K562 (cell line): ENCODE data around the gene HTR3E. TPM values are rescaled to one million over a fixed set of nuclear protein-coding genes. Genes with fewer than 3 reads are reported as not detected.

Experiments used
- ADNP ChIP-seq: fragments of 200-800 bp; sonication (Bioruptor generic); IDR thresholded peaks from 2 replicates; pipeline ENCODE4 v1.6.1; 2016; ENCODE audit warnings: missing genetic modification characterization, missing compliant biosample characterization
- BRD4 ChIP-seq: fragments of 200-600 bp; sonication (generic); IDR thresholded peaks from 2 replicates; pipeline ENCODE4 v1.6.1; 2017; ENCODE audit warnings: inconsistent platforms
- DACH1 ChIP-seq: fragments of 450-650 bp; IDR thresholded peaks from 2 replicates; pipeline ENCODE4 v1.6.1; 2018; ENCODE audit not compliant: partially characterized antibody
- GABPA ChIP-seq: fragments of 200-800 bp; sonication (Bioruptor generic); conservative IDR thresholded peaks from 2 replicates; pipeline ENCODE4 v1.6.1; 2016; ENCODE audit warnings: low read depth, missing genetic modification characterization, missing compliant biosample characterization
- ILF3 ChIP-seq: fragments of 450-650 bp; IDR thresholded peaks from 2 replicates; pipeline ENCODE4 v1.6.1; 2018; ENCODE audit warnings: antibody characterized with exemption, mild to moderate bottlenecking, moderate library complexity, borderline replicate concordance
- MTA1 ChIP-seq: fragments of 450-650 bp; IDR thresholded peaks from 2 replicates; pipeline ENCODE4 v1.6.1; 2017; ENCODE audit warnings: borderline replicate concordance
- PHB ChIP-seq: fragments of 250-450 bp; sonication (Bioruptor Pico); IDR thresholded peaks from 2 replicates; pipeline ENCODE4 v1.5.0; 2021
- POU5F1 ChIP-seq: fragments of 150-350 bp; IDR thresholded peaks from 2 replicates; pipeline ENCODE4 v1.6.1; 2014; ENCODE audit warnings: borderline replicate concordance, low read length, low read depth, mild to moderate bottlenecking; ENCODE audit not compliant: partially characterized antibody
- SMARCA4 ChIP-seq: fragments of 450-650 bp; IDR thresholded peaks from 2 replicates; pipeline ENCODE4 v1.6.1; 2016
- STAT5A ChIP-seq: IDR thresholded peaks from 2 replicates; pipeline ENCODE4 v1.6.1; 2012; ENCODE audit warnings: low read length, inconsistent platforms, borderline replicate concordance
- STAT5B ChIP-seq: fragments of 250-450 bp; sonication (Bioruptor Pico); IDR thresholded peaks from 2 replicates; pipeline ENCODE4 v1.8.0; 2021; ENCODE audit warnings: mild to moderate bottlenecking, inconsistent platforms
- TCF15 ChIP-seq: fragments of 250-450 bp; sonication (Bioruptor Pico); IDR thresholded peaks from 2 replicates; pipeline ENCODE4 v1.8.0; 2022; ENCODE audit warnings: moderate library complexity, mild to moderate bottlenecking, inconsistent platforms
- TSC22D4 ChIP-seq: fragments of 450-650 bp; IDR thresholded peaks from 2 replicates; pipeline ENCODE4 v1.6.1; 2016; ENCODE audit warnings: missing genetic modification characterization, missing biosample characterization, control low read depth
- XRCC3 ChIP-seq: fragments of 450-650 bp; IDR thresholded peaks from 2 replicates; pipeline ENCODE4 v1.6.1; 2017; ENCODE audit warnings: mild to moderate bottlenecking, moderate library complexity
- ZBTB7A ChIP-seq: IDR thresholded peaks from 2 replicates; pipeline ENCODE4 v1.6.1; 2011; ENCODE audit warnings: low read depth, mild to moderate bottlenecking, low read length, moderate library complexity, borderline replicate concordance; ENCODE audit not compliant: control insufficient read depth
- ZFP1 ChIP-seq: fragments of 450-650 bp; formaldehyde crosslinking; IDR thresholded peaks from 2 replicates; pipeline ENCODE4 v1.4.0; 2020; ENCODE audit warnings: mild to moderate bottlenecking, mixed read lengths
- ZNF12 ChIP-seq: sonication (generic); formaldehyde crosslinking; IDR thresholded peaks from 2 replicates; pipeline ENCODE4 v1.4.0; 2020; ENCODE audit warnings: mild to moderate bottlenecking, missing genetic modification reagents
- ZNF224 ChIP-seq: sonication (generic); formaldehyde crosslinking; IDR thresholded peaks from 2 replicates; pipeline ENCODE4 v1.8.0; 2022; ENCODE audit warnings: mild to moderate bottlenecking, missing genetic modification reagents
- ZNF766 ChIP-seq: fragments of 200-800 bp; sonication (Bioruptor generic); conservative IDR thresholded peaks from 2 replicates; pipeline ENCODE4 v1.6.1; 2016; ENCODE audit warnings: missing genetic modification characterization, missing compliant biosample characterization
- ZSCAN29 ChIP-seq: fragments of 450-650 bp; IDR thresholded peaks from 2 replicates; pipeline ENCODE4 v1.6.1; 2017
- polyA plus RNA-seq, 8 experiments: library from polyadenylated mRNA; depleted of rRNA in 4 of 8; stranded (reverse) in 5 of 8; unstranded in 3 of 8; fragments of >200 nt; fragmentation: Nextera tagmentation in 2 of 8; fragmentation: Illumina TruSeq in 1 of 8; extraction: Ambion mirVana in 2 of 8; extraction: Trizol in 1 of 8; gene quantifications; 2 replicates each; pipeline versions ENCODE4 v1.2.1 to v1.2.3, GENCODE V29; 2011 to 2014; ENCODE audit warnings: inconsistent platforms in 1 of 8, missing spikeins in 1 of 8
- total RNA-seq, 7 experiments: library from RNA; depleted of rRNA in 6 of 7; stranded (reverse); fragments of >200 nt in 6 of 7; fragmentation: Illumina TruSeq in 2 of 7; extraction: Trizol in 2 of 7; gene quantifications; 2 replicates each; pipeline versions ENCODE4 v1.2.1 to v1.2.3, GENCODE V29; 2011 to 2021; ENCODE audit warnings: low replicate concordance in 1 of 7
- TF ChIP-seq, protein P1 (sequence below): sonication (generic); formaldehyde crosslinking; IDR thresholded peaks from 2 replicates; pipeline ENCODE4 v1.8.0; 2023; ENCODE audit warnings: missing genetic modification reagents, mild to moderate bottlenecking, borderline replicate concordance
- TF ChIP-seq, protein P2 (sequence below): sonication (generic); formaldehyde crosslinking; IDR thresholded peaks from 2 replicates; pipeline ENCODE4 v1.8.0; 2023; ENCODE audit warnings: mild to moderate bottlenecking, missing genetic modification reagents

The HTR3E gene
- total and polyA plus RNA-seq, 9 of the 15 experiments (the other 6 are each of a cell fraction or from before 2014, with no cell fraction given), result not detected

DNA sequence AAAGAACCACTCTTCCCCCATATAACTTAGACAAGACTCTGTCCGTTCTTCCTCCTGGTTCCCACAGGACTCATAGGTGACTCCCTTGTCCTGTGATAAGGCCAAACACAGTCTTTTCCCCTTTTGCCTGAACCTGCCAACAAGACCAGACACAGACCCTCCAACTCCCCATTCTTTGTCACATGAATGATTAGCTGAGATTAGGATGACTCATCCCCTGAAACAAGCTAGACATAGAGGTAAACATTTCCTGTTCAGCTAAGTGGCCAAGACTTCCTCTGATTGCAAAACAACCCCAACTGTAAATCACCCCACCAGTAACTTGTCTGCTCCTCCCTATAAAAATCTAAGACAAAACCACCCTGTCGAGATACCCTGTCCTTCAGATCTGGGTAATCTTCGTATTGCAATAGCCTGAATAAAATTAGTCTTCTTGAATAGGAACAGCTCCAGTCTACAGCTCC lies 11.4 kb upstream of the HTR3E start (continued):
- no peak for TF ChIP-seq XRCC3
- TF ChIP-seq STAT5B (CRISPR knock-in tag), result no peak
- TF ChIP-seq TCF15 (CRISPR knock-in tag), result no peak
- no peak for TF ChIP-seq ZNF224 (CRISPR knock-in tag)
- no peak for TF ChIP-seq ILF3
- TF ChIP-seq ZBTB7A, result no peak
- TF ChIP-seq ZNF12, result no peak
- TF ChIP-seq SMARCA4, result peak; percentile 88; the same call in 1 of the 2 replicates
- TF ChIP-seq TSC22D4, result no peak
- TF ChIP-seq POU5F1, result no peak
- no peak for TF ChIP-seq BRD4
- no peak for TF ChIP-seq ZFP1 (CRISPR knock-in tag)
- TF ChIP-seq MTA1, result peak; percentile 57; the same call in 1 of the 2 replicates
- TF ChIP-seq DACH1, result peak; percentile 25
- TF ChIP-seq, protein P1, sequence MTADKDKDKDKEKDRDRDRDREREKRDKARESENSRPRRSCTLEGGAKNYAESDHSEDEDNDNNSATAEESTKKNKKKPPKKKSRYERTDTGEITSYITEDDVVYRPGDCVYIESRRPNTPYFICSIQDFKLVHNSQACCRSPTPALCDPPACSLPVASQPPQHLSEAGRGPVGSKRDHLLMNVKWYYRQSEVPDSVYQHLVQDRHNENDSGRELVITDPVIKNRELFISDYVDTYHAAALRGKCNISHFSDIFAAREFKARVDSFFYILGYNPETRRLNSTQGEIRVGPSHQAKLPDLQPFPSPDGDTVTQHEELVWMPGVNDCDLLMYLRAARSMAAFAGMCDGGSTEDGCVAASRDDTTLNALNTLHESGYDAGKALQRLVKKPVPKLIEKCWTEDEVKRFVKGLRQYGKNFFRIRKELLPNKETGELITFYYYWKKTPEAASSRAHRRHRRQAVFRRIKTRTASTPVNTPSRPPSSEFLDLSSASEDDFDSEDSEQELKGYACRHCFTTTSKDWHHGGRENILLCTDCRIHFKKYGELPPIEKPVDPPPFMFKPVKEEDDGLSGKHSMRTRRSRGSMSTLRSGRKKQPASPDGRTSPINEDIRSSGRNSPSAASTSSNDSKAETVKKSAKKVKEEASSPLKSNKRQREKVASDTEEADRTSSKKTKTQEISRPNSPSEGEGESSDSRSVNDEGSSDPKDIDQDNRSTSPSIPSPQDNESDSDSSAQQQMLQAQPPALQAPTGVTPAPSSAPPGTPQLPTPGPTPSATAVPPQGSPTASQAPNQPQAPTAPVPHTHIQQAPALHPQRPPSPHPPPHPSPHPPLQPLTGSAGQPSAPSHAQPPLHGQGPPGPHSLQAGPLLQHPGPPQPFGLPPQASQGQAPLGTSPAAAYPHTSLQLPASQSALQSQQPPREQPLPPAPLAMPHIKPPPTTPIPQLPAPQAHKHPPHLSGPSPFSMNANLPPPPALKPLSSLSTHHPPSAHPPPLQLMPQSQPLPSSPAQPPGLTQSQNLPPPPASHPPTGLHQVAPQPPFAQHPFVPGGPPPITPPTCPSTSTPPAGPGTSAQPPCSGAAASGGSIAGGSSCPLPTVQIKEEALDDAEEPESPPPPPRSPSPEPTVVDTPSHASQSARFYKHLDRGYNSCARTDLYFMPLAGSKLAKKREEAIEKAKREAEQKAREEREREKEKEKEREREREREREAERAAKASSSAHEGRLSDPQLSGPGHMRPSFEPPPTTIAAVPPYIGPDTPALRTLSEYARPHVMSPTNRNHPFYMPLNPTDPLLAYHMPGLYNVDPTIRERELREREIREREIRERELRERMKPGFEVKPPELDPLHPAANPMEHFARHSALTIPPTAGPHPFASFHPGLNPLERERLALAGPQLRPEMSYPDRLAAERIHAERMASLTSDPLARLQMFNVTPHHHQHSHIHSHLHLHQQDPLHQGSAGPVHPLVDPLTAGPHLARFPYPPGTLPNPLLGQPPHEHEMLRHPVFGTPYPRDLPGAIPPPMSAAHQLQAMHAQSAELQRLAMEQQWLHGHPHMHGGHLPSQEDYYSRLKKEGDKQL (CRISPR knock-in tag), result no peak
- no peak for TF ChIP-seq ZSCAN29
- TF ChIP-seq, protein P2, sequence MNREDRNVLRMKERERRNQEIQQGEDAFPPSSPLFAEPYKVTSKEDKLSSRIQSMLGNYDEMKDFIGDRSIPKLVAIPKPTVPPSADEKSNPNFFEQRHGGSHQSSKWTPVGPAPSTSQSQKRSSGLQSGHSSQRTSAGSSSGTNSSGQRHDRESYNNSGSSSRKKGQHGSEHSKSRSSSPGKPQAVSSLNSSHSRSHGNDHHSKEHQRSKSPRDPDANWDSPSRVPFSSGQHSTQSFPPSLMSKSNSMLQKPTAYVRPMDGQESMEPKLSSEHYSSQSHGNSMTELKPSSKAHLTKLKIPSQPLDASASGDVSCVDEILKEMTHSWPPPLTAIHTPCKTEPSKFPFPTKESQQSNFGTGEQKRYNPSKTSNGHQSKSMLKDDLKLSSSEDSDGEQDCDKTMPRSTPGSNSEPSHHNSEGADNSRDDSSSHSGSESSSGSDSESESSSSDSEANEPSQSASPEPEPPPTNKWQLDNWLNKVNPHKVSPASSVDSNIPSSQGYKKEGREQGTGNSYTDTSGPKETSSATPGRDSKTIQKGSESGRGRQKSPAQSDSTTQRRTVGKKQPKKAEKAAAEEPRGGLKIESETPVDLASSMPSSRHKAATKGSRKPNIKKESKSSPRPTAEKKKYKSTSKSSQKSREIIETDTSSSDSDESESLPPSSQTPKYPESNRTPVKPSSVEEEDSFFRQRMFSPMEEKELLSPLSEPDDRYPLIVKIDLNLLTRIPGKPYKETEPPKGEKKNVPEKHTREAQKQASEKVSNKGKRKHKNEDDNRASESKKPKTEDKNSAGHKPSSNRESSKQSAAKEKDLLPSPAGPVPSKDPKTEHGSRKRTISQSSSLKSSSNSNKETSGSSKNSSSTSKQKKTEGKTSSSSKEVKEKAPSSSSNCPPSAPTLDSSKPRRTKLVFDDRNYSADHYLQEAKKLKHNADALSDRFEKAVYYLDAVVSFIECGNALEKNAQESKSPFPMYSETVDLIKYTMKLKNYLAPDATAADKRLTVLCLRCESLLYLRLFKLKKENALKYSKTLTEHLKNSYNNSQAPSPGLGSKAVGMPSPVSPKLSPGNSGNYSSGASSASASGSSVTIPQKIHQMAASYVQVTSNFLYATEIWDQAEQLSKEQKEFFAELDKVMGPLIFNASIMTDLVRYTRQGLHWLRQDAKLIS (CRISPR knock-in tag), result no peak
- no peak for TF ChIP-seq PHB (CRISPR knock-in tag)
- 0 out of 2 replicates have a peak, but pooled peaks have one; percentile 21 for TF ChIP-seq ZNF766 (CRISPR knock-in tag)
- TF ChIP-seq ADNP, result no peak
- peak; percentile 61 for TF ChIP-seq GABPA (tag)
- no peak for TF ChIP-seq STAT5A
